HG03103 (cell line): Measurements from ENCODE around the gene ANKRD11.
"Not testable (repeated sequence)": the region's sequence is repeated elsewhere in the genome, so short reads cannot be mapped to it uniquely, and the experiment has no call there.

Experiments
- ATAC-seq: cut with Tn5 transposase; IDR thresholded peaks from one replicate; pipeline ENCODE4 v1.9.1; 2021; ENCODE audit warnings: low read depth; ENCODE audit not compliant: unreplicated experiment

ANKRD11 gene

GRCh38 chr16:89334988-89335802 is 155.2 kb downstream of the ANKRD11 start:
- ATAC-seq = no peak

GRCh38 chr16:89334461-89334860 is 155.9 kb downstream of the ANKRD11 start:
- no peak for ATAC-seq

- no peak for ATAC-seq
Measured at GRCh38 chr16:89334050-89334449, 156.3 kb downstream of the ANKRD11 start.

- ATAC-seq = not testable (repeated sequence)
Measured at GRCh38 chr16:89333401-89334001, 156.9 kb downstream of the ANKRD11 start.

DNA sequence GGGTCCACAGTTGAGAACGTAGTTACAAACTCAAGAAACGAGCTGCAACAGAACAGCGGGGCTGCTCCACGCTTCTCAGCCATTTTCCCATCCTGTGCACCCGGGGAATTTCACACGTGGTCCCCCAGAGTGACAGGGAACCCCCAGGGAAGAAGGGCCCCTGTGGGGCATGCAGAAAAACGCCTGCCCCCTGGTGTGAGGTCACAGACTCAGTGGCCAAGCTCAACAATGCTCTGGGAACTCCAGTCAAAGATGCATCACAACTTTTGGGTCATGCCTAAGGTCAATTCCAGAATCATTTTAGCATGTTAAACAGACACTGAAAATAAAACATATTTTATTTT is 157.5 kb downstream of the ANKRD11 start:
- no peak for ATAC-seq

GRCh38 chr16:89332243-89332901 is 158.0 kb downstream of the ANKRD11 start:
- ATAC-seq = no peak

GRCh38 chr16:89331371-89332109 is 158.8 kb downstream of the ANKRD11 start:
- no peak for ATAC-seq

GRCh38 chr16:89330177-89330856 is 160.0 kb downstream of the ANKRD11 start:
- ATAC-seq = no peak

DNA sequence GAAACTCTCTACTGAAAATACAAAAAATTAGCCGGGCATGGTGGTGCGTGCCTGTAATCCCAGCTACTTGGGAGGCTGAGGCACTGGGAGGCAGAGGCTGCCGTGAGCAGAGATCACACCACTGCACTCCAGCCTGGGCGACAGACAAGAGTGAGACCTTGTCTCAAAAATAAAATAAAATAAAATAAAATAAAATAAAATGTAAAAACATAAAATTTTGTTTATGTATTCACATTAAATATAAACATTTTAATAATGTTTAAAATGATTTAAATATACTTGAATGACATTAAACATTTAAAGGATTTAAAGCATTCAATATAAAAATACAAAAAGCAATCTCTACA is 160.6 kb downstream of the ANKRD11 start:
- ATAC-seq = not testable (repeated sequence)

- ATAC-seq = not testable (repeated sequence)
Measured at GRCh38 chr16:89328412-89329400, 161.7 kb downstream of the ANKRD11 start.

- ATAC-seq = no peak
Measured at GRCh38 chr16:89326721-89327120, 163.6 kb downstream of the ANKRD11 start.

DNA sequence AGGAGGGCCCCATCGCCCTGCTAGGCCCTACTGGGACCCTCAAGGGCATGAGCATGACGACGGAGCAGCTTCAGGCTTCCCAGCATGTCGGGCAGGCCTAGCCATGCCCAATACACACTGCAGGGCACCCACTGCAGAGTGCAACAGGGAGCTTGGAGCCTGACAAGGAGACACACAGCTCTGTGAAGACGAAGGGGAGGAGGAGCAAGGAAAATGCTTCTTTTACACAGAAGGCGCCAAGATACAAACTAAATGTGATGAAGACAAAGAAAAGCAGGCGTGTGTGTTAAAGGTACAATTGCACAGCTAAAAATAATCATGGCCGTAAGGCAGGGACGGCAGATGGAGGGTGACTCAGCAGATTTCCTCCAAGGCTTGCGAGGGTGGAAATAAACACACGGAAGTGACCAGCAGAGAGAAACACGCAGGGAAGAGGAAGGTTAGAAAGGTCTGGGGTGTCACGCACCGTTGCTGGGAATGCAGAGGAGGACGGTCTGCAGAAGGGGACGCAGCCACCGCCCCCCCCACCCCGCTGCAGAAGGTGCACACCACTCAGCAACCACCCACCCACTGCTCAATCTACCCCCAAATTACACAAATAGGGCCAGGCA is 164.4 kb downstream of the ANKRD11 start:
- ATAC-seq = no peak

DNA sequence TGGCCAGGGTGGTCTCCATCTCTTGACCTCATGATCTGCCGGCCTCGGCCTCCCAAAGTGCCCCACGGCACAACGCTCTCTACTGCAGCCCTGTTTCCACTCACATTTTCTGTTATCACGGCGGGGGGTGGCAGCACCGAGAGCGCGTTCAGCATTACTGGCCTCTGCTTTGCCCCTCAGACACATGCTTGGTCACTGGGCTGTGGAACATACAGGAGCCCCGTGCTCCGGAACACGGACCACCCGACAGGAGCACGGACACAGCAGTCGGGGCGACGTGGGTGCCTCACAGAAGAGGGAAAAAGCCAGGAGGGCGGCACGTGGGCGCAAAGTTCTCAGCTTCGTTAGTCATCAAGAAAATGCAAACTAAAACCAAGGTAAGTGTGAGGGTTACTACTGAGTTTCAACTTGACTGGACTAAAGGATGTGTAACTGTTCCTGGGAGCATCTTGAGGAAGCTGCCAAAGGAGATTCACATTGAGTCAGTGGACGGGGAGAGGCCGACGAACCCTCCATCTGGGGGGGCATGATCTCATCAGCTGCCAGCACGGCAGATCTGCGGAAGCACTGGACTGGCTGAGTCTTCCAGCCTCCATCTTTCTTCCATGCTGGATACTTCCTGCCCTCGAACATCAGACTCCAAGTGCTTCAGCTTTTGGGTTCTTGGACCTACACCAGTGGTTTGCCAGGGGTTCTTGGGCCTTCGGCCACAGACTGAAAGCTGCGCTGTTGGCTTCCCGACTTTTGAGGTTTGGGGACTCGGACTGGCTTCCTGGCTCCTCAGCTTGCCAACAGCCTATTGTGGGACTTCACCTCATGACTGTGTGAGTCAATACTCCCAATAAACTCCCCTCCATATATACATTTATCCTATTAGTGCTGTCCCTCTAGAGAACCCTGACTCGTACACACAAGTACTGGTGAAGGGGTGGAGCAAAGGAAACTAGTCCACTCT is 166.0 kb downstream of the ANKRD11 start:
- ATAC-seq = no peak

DNA sequence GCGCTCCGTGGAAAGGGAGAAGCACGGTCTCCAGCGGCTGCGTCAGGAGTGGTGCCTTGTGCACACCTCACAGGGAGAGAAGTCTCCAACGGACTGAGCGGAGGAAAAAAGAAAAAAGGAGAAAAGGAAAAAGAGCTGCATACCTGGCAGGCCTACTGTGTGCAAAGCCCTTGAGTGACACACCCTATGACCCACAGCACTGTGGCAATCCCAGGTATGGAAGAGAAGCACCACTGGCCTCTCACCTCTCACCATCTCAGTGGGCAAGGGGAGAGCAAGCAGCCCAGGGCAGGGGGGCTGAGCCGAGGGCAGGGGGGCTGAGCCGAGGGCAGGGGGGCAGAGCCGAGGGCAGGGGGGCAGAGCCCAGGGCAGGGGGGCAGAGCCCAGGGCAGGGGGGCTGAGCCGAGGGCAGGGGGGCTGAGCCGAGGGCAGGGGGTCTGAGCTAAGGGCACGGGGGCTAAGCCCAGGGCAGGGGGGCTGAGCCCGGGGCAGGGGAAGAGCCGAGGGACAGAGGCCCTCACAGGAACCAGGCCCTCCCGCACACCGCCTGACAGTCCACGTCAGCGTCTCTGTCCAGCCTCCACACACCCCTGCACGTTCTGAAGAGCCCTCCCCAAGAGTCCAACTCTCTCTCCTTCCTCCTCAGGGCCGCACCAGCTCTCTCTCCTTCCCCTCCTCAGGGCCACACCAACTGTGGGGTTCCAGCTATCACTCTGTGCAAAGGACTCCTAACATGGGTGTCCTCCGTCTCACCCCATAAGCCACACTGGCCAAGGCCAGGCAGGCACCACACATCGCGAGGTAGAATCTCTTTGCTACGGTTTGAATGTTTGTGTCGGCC is 167.0 kb downstream of the ANKRD11 start:
- ATAC-seq = no peak

DNA sequence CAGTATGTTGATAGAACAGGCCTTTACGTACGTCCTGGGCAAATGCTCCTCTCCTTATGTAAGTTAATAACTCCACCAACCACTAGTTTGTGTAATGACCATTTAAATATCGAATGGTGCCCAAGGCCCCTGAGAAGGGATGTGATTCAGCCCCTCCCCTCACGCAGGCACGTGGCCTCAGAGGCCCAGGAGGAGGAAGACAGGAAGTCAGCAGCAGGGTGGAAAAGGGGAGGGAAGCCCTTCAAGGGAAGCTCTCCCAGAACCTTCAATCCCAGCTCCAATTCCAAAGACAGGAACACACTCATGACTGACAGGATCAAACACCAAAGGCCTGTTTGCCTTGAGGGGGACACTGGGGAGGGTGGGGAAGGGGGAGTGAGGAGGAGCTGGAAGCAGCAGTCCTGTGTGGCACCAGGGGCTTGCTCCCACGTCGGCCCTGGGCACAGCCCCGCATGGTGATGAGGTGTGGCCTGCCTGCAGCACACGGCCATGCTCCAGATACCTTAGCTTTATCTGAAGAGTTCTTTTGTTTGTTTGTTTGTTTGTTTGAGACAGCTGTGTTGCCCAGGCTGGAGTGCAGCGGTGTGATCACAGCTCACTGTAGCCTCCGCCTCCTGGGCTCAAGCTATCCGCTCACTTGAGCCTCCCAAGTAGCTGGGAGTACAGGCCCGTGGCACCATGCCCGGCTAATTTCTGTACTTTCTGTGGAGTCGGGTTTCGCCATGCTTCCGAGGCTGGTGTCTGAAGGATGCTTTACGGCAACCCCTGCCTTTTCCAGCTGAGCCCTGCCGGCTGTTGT is 167.8 kb downstream of the ANKRD11 start:
- ATAC-seq = no peak

GRCh38 chr16:89320782-89321501 is 169.4 kb downstream of the ANKRD11 start:
- no peak for ATAC-seq
